Activated CD8-positive, alpha-beta T cell treated with anti-CD3 and anti-CD28 coated beads for 36 hours (primary cell): Measurements from ENCODE around the gene CLTCL1. TPM values are rescaled to one million over a fixed set of nuclear protein-coding genes. Genes with fewer than 3 reads are reported as not detected.

Source experiments
- ATAC-seq: fragments of 200-7000 bp; cut with Tn5 transposase; one replicate; pipeline ENCODE4 v1.10.0; 2021; ENCODE audit warnings: mild to moderate bottlenecking, moderate library complexity
- CTCF ChIA-PET: fragments of 350-600 bp; sonication (Branson Sonifier 250); formaldehyde crosslinking; loops from one replicate; lab custom pipeline; 2021; ENCODE audit warnings: antibody characterized with exemption; lab: Charles Lee
- POLR2A ChIA-PET: fragments of 350-600 bp; sonication (Branson Sonifier 250); formaldehyde crosslinking; loops from one replicate; lab custom pipeline; 2021; ENCODE audit warnings: antibody characterized with exemption; lab: Charles Lee
- DNase-seq: peaks from one replicate; pipeline ENCODE4 v3.0.0-alpha.2; 2020
- H3K27ac Mint-ChIP-seq: one replicate; pipeline ENCODE4 v1.8.0; 2021; ENCODE audit warnings: mild to moderate bottlenecking, mixed read lengths
- H3K27me3 Mint-ChIP-seq: one replicate; pipeline ENCODE4 v1.8.0; 2021; ENCODE audit warnings: mixed read lengths
- H3K36me3 Mint-ChIP-seq: one replicate; pipeline ENCODE4 v1.8.0; 2021; ENCODE audit warnings: low read depth, mixed read lengths
- H3K4me1 Mint-ChIP-seq: one replicate; pipeline ENCODE4 v1.8.0; 2021; ENCODE audit warnings: low read depth, mixed read lengths
- H3K4me3 Mint-ChIP-seq: one replicate; pipeline ENCODE4 v1.8.0; 2021; ENCODE audit warnings: mild to moderate bottlenecking, moderate library complexity, mixed read lengths
- H3K9me3 Mint-ChIP-seq: one replicate; pipeline ENCODE4 v1.8.0; 2021; ENCODE audit warnings: mixed read lengths
- CTCF ChIP-seq: fragments of 200-600 bp; IDR thresholded peaks from one replicate; pipeline ENCODE4 v1.8.0; 2022; ENCODE audit warnings: antibody characterized with exemption, mild to moderate bottlenecking
- intact Hi-C: fragments of 100-400 bp; cut with micrococcal nuclease; formaldehyde crosslinking; loops from one replicate; pipeline ENCODE4 v1.10.0; 2022
- total RNA-seq, 2 experiments: library from RNA; stranded (reverse); gene quantifications; one replicate each; pipeline ENCODE4 v1.2.3, GENCODE V29; 2021

Gene CLTCL1
- total RNA-seq, 2 experiments from 2014 or later = 0.45 to 0.65 TPM

GRCh38 chr22:19178065-19178656 lies 113.4 kb downstream of the CLTCL1 start:
- Mint-ChIP-seq H3K27ac (no peak overlapping the region), H3K27me3 (no peaks in the 10 kb centered on the region), H3K4me3 (peak overlapping the region; percentile 62), H3K4me1 (peaks cover 40% of the 10 kb centered on the region), H3K9me3 (no peaks in the 10 kb centered on the region), H3K36me3 (peaks cover 6% of the 10 kb centered on the region)
- TF ChIP-seq CTCF = no peak
- POLR2A ChIA-PET = no interaction called here
- CTCF ChIA-PET = interaction anchor here (1.2 to 2.2 kb wide), 4 partner anchors 16 to 299 kb away, joined by 3 to 11 read pairs (median 7); partner anchors contain the start of gene ESS2
- DNase-seq (peak; percentile 55), ATAC-seq (peak; percentile 43)
- intact Hi-C loops = no loop called here

GRCh38 chr22:19177164-19178064 lies 114.1 kb downstream of the CLTCL1 start:
- H3K27me3 Mint-ChIP-seq = no peaks in the 10 kb centered on the region
- H3K9me3 Mint-ChIP-seq = no peaks in the 10 kb centered on the region
- POLR2A ChIA-PET = no interaction called here
- intact Hi-C loops = no loop called here
- H3K27ac Mint-ChIP-seq = peak overlapping the region; percentile 68
- DNase-seq (no peak), ATAC-seq (no peak)
- CTCF ChIA-PET = no interaction called here
- TF ChIP-seq CTCF = no peak
- peaks cover 44% of the 10 kb centered on the region for H3K4me1 Mint-ChIP-seq
- peaks cover 14% of the 10 kb centered on the region for H3K36me3 Mint-ChIP-seq
- H3K4me3 Mint-ChIP-seq = peak overlapping the region; percentile 62

- H3K36me3 Mint-ChIP-seq = peaks cover 16% of the 10 kb centered on the region
- H3K27me3 Mint-ChIP-seq = no peaks in the 10 kb centered on the region
- peak overlapping the region; percentile 59 for H3K4me3 Mint-ChIP-seq
- DNase-seq = no peak
- peak overlapping the region; percentile 68 for H3K27ac Mint-ChIP-seq
- CTCF ChIA-PET = no interaction called here
- no peaks in the 10 kb centered on the region for H3K9me3 Mint-ChIP-seq
- intact Hi-C loops = no loop called here
- POLR2A ChIA-PET = no interaction called here
- no peak for TF ChIP-seq CTCF
- no peak for ATAC-seq
- H3K4me1 Mint-ChIP-seq = peaks cover 37% of the 10 kb centered on the region
Observed at GRCh38 chr22:19176732-19177131, 114.8 kb downstream of the CLTCL1 start.

GRCh38 chr22:19176175-19176643 lies 115.3 kb downstream of the CLTCL1 start:
- DNase-seq (no peak), ATAC-seq (no peak)
- Mint-ChIP-seq H3K9me3 (no peaks in the 10 kb centered on the region), H3K27me3 (no peaks in the 10 kb centered on the region), H3K4me1 (peaks cover 34% of the 10 kb centered on the region), H3K36me3 (peaks cover 16% of the 10 kb centered on the region), H3K4me3 (peak overlapping the region; percentile 59), H3K27ac (no peak overlapping the region)
- intact Hi-C loops = no loop called here
- CTCF ChIA-PET = no interaction called here
- POLR2A ChIA-PET = interaction anchor here (0.8 kb wide), 1 partner anchor 267 kb away, joined by 3 read pairs; no protein-coding TSS in a partner anchor
- no peak for TF ChIP-seq CTCF
